Left lobe of liver (tissue), 2 donors: ENCODE data around the gene USP9X. TPM values are rescaled to one million over a fixed set of nuclear protein-coding genes. Genes with fewer than 3 reads are reported as not detected.
A peak's percentile ranks its signal among the peaks of the same experiment; 100 is the strongest.
"Not testable (repeated sequence)": the region's sequence is repeated elsewhere in the genome, so short reads cannot be mapped to it uniquely, and the experiment has no call there.

Experiments
- ATAC-seq: fragments of 200-7000 bp; cut with Tn5 transposase; one replicate; pipeline ENCODE4 v1.9.1; 2020; ENCODE audit warnings: mild to moderate bottlenecking, moderate library complexity
- DNase-seq: peaks from one replicate; pipeline ENCODE4 v3.0.0-alpha.2; 2020; ENCODE audit warnings: low spot score
- total RNA-seq: library from RNA; stranded (reverse); gene quantifications from one replicate; pipeline ENCODE4 v1.2.1, GENCODE V29; 2021
- donor health status: DM: no; HTN: no; CAD: no; lungs with moderate emphysema.
- donor health status: DM: no; HTN: yes; CAD: no.

Gene USP9X
- total RNA-seq, 1 donor from 2014 or later, result 44.5 TPM

GRCh38 chrX:41084044-41084892 lies 977 bp upstream of the USP9X start:
- peak; percentile 96 for DNase-seq
- ATAC-seq, result peak; percentile 77

GRCh38 chrX:41085512-41085877 lies 250 bp downstream of the USP9X start:
- ATAC-seq (peak; percentile 24), DNase-seq (peak; percentile 56)

GRCh38 chrX:41085878-41086626 lies 807 bp downstream of the USP9X start:
- DNase-seq, result peak; percentile 64
- peak; percentile 27 for ATAC-seq

GRCh38 chrX:41086627-41086932 lies 1.3 kb downstream of the USP9X start:
- DNase-seq, result no peak
- no peak for ATAC-seq

- ATAC-seq, result no peak
- DNase-seq, result no peak
These were observed 2.0 kb downstream of the USP9X start for GRCh38 chrX:41087201-41087600.

- DNase-seq (no peak), ATAC-seq (no peak)
These were observed 5.5 kb downstream of the USP9X start for GRCh38 chrX:41090568-41091238.

GRCh38 chrX:41092776-41093175 lies 7.5 kb downstream of the USP9X start:
- no peak for DNase-seq
- ATAC-seq, result no peak

GRCh38 chrX:41095174-41095573 lies 9.9 kb downstream of the USP9X start:
- ATAC-seq, result no peak
- DNase-seq, result no peak

- ATAC-seq, result peak; percentile 44
- DNase-seq, result no peak
These were observed 10.7 kb downstream of the USP9X start for GRCh38 chrX:41095908-41096307.

- ATAC-seq, result peak; percentile 67
- DNase-seq, result no peak
These were observed 11.2 kb downstream of the USP9X start for GRCh38 chrX:41096339-41096955.

GRCh38 chrX:41097326-41097725 lies 12.1 kb downstream of the USP9X start:
- DNase-seq (no peak), ATAC-seq (no peak)

- ATAC-seq (no peak), DNase-seq (no peak)
These were observed 15.0 kb downstream of the USP9X start for GRCh38 chrX:41100200-41100599.

- ATAC-seq (no peak), DNase-seq (no peak)
These were observed 15.6 kb downstream of the USP9X start for GRCh38 chrX:41100819-41101218.

GRCh38 chrX:41105005-41105404 lies 19.8 kb downstream of the USP9X start:
- ATAC-seq, result no peak
- no peak for DNase-seq

- ATAC-seq, DNase-seq: not testable (repeated sequence)
These were observed 21.0 kb downstream of the USP9X start for GRCh38 chrX:41106257-41106656.

GRCh38 chrX:41108007-41108406 lies 22.8 kb downstream of the USP9X start:
- DNase-seq, result no peak
- ATAC-seq, result no peak

- no peak for DNase-seq
- peak; percentile 55 for ATAC-seq
These were observed 23.4 kb downstream of the USP9X start for GRCh38 chrX:41108463-41109205.

- DNase-seq, result no peak
- no peak for ATAC-seq
These were observed 25.8 kb downstream of the USP9X start for GRCh38 chrX:41110801-41111625.

- not testable (repeated sequence) for DNase-seq
- peak; percentile 81 for ATAC-seq
These were observed 29.8 kb downstream of the USP9X start for GRCh38 chrX:41115104-41115425.

GRCh38 chrX:41116948-41117347 lies 31.7 kb downstream of the USP9X start:
- ATAC-seq, result peak; percentile 45
- DNase-seq, result no peak
